Neural cell (in vitro differentiated cells): ENCODE results near the gene TMSB4X.

ENCODE experiments used
- CTCF ChIP-seq: fragments of 450-650 bp; IDR thresholded peaks from 2 replicates; pipeline ENCODE4 v1.5.1; 2014; ENCODE audit warnings: antibody characterized with exemption, mild to moderate bottlenecking, moderate library complexity; ENCODE audit not compliant: poor library complexity, severe bottlenecking
- EP300 ChIP-seq: fragments of 450-650 bp; conservative IDR thresholded peaks from 2 replicates; pipeline ENCODE4 v1.6.1; 2014; ENCODE audit warnings: antibody characterized with exemption, mild to moderate bottlenecking, moderate library complexity; ENCODE audit not compliant: poor library complexity, severe bottlenecking
- EZH2 ChIP-seq: fragments of 200-600, 300-800 bp; shearing (Covaris generic), sonication (generic); IDR thresholded peaks from 2 replicates; pipeline ENCODE4 v1.6.1; 2014; ENCODE audit warnings: antibody characterized with exemption, low read length, borderline replicate concordance, mild to moderate bottlenecking; ENCODE audit not compliant: insufficient read depth, poor library complexity, severe bottlenecking
- POLR2AphosphoS5 ChIP-seq: IDR thresholded peaks from 2 replicates; pipeline ENCODE4 v1.6.1; 2012

- TF ChIP-seq CTCF (no peak), EZH2 (no peak), POLR2AphosphoS5 (no peak), EP300 (no peak)
Measured at GRCh38 chrX:13023567-13023966, 48.7 kb downstream of the TMSB4X start.
